Measurements from ENCODE around the gene ITLN2.
"Not testable (repeated sequence)": the region's sequence is repeated elsewhere in the genome, so short reads cannot be mapped to it uniquely, and the experiment has no call there.

The ITLN2 gene

GRCh38 chr1:160925652-160926244, 28.9 kb downstream of the ITLN2 start:
- Histone ChIP-seq H3K9ac (ENCODE audit: low read length) (no peak overlapping the region), H3K4me1 (ENCODE audit: control insufficient read depth, low read depth, low read length) (no peaks in the 10 kb centered on the region), H3K27me3 (ENCODE audit: control insufficient read depth, insufficient read depth, low read length) (no peaks in the 10 kb centered on the region), H3K36me3 (ENCODE audit: control insufficient read depth, low read depth, low read length) (no peaks in the 10 kb centered on the region), H3K4me3 (ENCODE audit: low read length) (no peak overlapping the region), H3K9me3 (ENCODE audit: control insufficient read depth, low read depth, low read length) (no peaks in the 10 kb centered on the region), H3K27ac (ENCODE audit: low read length) (no peak overlapping the region)

GRCh38 chr1:160924791-160925651, 29.6 kb downstream of the ITLN2 start:
- no peak overlapping the region for H3K4me3 ChIP-seq (ENCODE audit: low read length)
- H3K27me3 ChIP-seq (ENCODE audit: control insufficient read depth, insufficient read depth, low read length), result no peaks in the 10 kb centered on the region
- H3K36me3 ChIP-seq (ENCODE audit: control insufficient read depth, low read depth, low read length), result no peaks in the 10 kb centered on the region
- H3K4me1 ChIP-seq (ENCODE audit: control insufficient read depth, low read depth, low read length), result no peaks in the 10 kb centered on the region
- no peak overlapping the region for H3K9ac ChIP-seq (ENCODE audit: low read length)
- H3K9me3 ChIP-seq (ENCODE audit: control insufficient read depth, low read depth, low read length), result no peaks in the 10 kb centered on the region
- H3K27ac ChIP-seq (ENCODE audit: low read length), result no peak overlapping the region

DNA sequence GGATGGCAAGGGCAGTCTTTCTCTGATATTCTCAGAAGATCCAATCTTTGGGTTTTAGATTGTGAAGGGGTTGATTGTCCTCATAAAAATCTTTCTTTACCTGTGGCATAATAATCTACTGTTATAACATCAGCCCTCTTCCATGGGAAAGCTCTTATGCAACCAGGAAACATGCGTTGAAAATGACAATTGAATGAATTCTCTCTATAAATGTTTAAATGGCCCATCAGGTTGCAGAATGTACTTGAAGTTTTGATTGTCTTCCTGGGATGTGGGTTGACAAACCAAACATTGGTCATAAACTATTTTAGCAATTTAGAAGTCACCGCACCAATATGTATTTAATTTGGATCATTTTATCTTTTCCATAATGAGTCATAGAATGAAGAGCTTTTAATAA, 37.9 kb downstream of the ITLN2 start:
- no peaks in the 10 kb centered on the region for H3K36me3 ChIP-seq (ENCODE audit: control insufficient read depth, low read depth, low read length)
- no peaks in the 10 kb centered on the region for H3K27me3 ChIP-seq (ENCODE audit: control insufficient read depth, insufficient read depth, low read length)
- no peak overlapping the region for H3K27ac ChIP-seq (ENCODE audit: low read length)
- H3K9me3 ChIP-seq (ENCODE audit: control insufficient read depth, low read depth, low read length), result no peaks in the 10 kb centered on the region
- peaks cover 11% of the 10 kb centered on the region for H3K4me1 ChIP-seq (ENCODE audit: control insufficient read depth, low read depth, low read length)
- no peak overlapping the region for H3K9ac ChIP-seq (ENCODE audit: low read length)
- H3K4me3 ChIP-seq (ENCODE audit: low read length), result no peak overlapping the region

DNA sequence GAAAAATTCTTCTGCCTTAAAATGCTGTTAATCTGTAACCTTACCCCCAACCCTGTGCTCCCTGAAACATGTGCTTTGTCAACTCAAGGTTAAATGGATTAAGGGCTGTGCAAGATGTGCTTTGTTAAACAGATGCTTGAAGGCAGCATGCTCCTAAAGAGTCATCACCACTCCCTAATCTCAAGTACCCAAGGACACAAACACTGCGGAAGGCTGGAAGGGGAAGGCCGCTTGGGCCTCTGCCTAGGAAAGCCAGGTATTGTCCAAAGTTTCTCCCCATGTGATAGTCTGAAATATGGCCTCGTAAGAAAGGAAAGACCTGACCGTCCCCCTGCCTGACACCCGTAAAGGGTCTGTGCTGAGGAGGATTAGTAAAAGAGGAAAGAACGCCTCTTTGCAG, 41.4 kb downstream of the ITLN2 start:
- H3K27me3 ChIP-seq (ENCODE audit: control insufficient read depth, insufficient read depth, low read length); H3K4me3 ChIP-seq (ENCODE audit: low read length); H3K36me3 ChIP-seq (ENCODE audit: control insufficient read depth, low read depth, low read length); H3K9me3 ChIP-seq (ENCODE audit: control insufficient read depth, low read depth, low read length); H3K27ac ChIP-seq (ENCODE audit: low read length); H3K9ac ChIP-seq (ENCODE audit: low read length): not testable (repeated sequence)
- peaks cover 17% of the 10 kb centered on the region for H3K4me1 ChIP-seq (ENCODE audit: control insufficient read depth, low read depth, low read length)

- Histone ChIP-seq H3K36me3 (ENCODE audit: control insufficient read depth, low read depth, low read length) (no peaks in the 10 kb centered on the region), H3K9ac (ENCODE audit: low read length) (no peak overlapping the region), H3K27ac (ENCODE audit: low read length) (no peak overlapping the region), H3K4me1 (ENCODE audit: control insufficient read depth, low read depth, low read length) (peaks cover 17% of the 10 kb centered on the region), H3K27me3 (ENCODE audit: control insufficient read depth, insufficient read depth, low read length) (no peaks in the 10 kb centered on the region), H3K9me3 (ENCODE audit: control insufficient read depth, low read depth, low read length) (no peaks in the 10 kb centered on the region), H3K4me3 (ENCODE audit: low read length) (no peak overlapping the region)
These were observed 42.7 kb downstream of the ITLN2 start for GRCh38 chr1:160911925-160912324.

DNA sequence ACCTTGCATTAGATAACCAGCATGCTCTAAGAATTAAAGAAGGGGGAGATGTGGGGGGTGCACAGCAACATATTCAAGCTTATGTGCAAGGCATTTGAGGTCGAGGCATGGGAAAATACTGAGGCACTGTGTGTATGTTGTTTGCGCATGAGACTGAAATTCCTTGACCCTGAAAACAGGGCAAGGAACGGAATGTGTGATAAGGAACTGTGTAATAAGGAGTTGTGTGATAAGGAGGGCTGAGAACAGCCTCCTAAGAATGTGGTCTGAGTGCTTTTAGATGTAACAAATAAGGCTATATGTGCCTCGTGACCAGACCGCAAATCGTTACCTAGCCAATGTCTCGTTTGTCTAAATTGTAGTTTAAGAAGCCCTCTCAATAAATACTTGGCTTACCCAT, 43.2 kb downstream of the ITLN2 start:
- Histone ChIP-seq H3K4me1 (ENCODE audit: control insufficient read depth, low read depth, low read length) (peaks cover 17% of the 10 kb centered on the region), H3K4me3 (ENCODE audit: low read length) (no peak overlapping the region), H3K27me3 (ENCODE audit: control insufficient read depth, insufficient read depth, low read length) (no peaks in the 10 kb centered on the region), H3K27ac (ENCODE audit: low read length) (no peak overlapping the region), H3K9ac (ENCODE audit: low read length) (no peak overlapping the region), H3K9me3 (ENCODE audit: control insufficient read depth, low read depth, low read length) (no peaks in the 10 kb centered on the region), H3K36me3 (ENCODE audit: control insufficient read depth, low read depth, low read length) (no peaks in the 10 kb centered on the region)

DNA sequence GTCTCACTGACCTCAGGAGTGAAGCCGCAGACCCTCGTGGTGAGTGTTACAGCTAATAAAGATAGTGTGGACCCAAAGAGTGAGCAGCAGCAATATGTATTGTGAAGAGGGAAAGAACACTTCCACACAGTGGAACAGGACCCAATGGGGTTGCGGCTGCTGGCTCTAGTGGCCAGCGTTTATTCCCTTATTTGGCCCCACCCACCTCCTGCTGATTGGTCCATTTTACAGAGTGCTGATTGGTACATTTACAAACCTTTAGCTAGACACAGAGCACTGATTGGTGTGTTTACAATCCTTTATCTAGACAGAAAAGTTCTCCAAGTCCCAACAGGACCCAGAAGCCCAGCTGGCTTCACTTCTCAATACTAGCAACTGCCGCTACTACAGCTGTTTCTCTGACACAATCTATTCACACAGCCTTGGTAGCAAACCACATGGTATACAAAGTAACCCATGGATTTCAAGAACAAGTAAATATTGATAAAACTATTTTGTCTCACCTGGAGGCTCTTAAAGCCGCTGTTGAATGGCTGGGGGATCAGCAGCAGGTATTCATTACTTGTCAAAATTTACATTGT, 44.3 kb downstream of the ITLN2 start:
- Histone ChIP-seq H3K27me3 (ENCODE audit: control insufficient read depth, insufficient read depth, low read length) (no peaks in the 10 kb centered on the region), H3K4me1 (ENCODE audit: control insufficient read depth, low read depth, low read length) (peaks cover 17% of the 10 kb centered on the region), H3K27ac (ENCODE audit: low read length) (no peak overlapping the region)

DNA sequence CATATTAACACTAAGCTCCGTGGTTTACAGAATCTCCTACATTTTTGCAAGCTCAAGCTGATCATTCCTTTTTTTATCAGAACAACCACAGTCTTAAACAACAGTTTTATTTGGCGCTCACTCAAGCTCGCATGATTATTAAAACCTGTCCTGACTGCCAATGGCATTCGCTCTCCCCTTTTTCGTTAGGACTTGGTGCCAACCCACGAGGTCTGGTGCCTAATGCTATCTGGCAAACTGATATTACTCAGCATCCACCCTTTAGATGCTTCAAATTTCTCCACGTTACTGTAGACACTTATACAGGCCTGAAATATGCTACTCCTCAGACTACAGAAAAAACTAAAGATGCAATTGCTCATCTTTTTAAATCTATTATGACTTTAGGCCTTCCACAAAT, 46.6 kb downstream of the ITLN2 start:
- Histone ChIP-seq H3K27ac (ENCODE audit: low read length) (no peak overlapping the region), H3K36me3 (ENCODE audit: control insufficient read depth, low read depth, low read length) (no peaks in the 10 kb centered on the region), H3K27me3 (ENCODE audit: control insufficient read depth, insufficient read depth, low read length) (no peaks in the 10 kb centered on the region), H3K9me3 (ENCODE audit: control insufficient read depth, low read depth, low read length) (no peaks in the 10 kb centered on the region), H3K4me3 (ENCODE audit: low read length) (no peak overlapping the region), H3K4me1 (ENCODE audit: control insufficient read depth, low read depth, low read length) (peaks cover 10% of the 10 kb centered on the region), H3K9ac (ENCODE audit: low read length) (no peak overlapping the region)

More for the DNA sequence above, 44.3 kb downstream of the ITLN2 start:
- Histone ChIP-seq H3K36me3 (ENCODE audit: control insufficient read depth, low read depth, low read length) (no peaks in the 10 kb centered on the region), H3K4me3 (ENCODE audit: low read length) (no peak overlapping the region), H3K9me3 (ENCODE audit: control insufficient read depth, low read depth, low read length) (no peaks in the 10 kb centered on the region), H3K9ac (ENCODE audit: low read length) (no peak overlapping the region)

- H3K9ac ChIP-seq (ENCODE audit: low read length), result no peak overlapping the region
- no peaks in the 10 kb centered on the region for H3K27me3 ChIP-seq (ENCODE audit: control insufficient read depth, insufficient read depth, low read length)
- no peaks in the 10 kb centered on the region for H3K36me3 ChIP-seq (ENCODE audit: control insufficient read depth, low read depth, low read length)
These were observed 49.0 kb downstream of the ITLN2 start for GRCh38 chr1:160905617-160905989.

GRCh38 chr1:160904783-160905616, 49.6 kb downstream of the ITLN2 start:
- Histone ChIP-seq H3K27ac (ENCODE audit: low read length) (no peak overlapping the region), H3K4me1 (ENCODE audit: control insufficient read depth, low read depth, low read length) (no peaks in the 10 kb centered on the region), H3K9me3 (ENCODE audit: control insufficient read depth, low read depth, low read length) (no peaks in the 10 kb centered on the region), H3K4me3 (ENCODE audit: low read length) (no peak overlapping the region), H3K27me3 (ENCODE audit: control insufficient read depth, insufficient read depth, low read length) (no peaks in the 10 kb centered on the region), H3K9ac (ENCODE audit: low read length) (no peak overlapping the region), H3K36me3 (ENCODE audit: control insufficient read depth, low read depth, low read length) (no peaks in the 10 kb centered on the region)

More at GRCh38 chr1:160905617-160905989, 49.0 kb downstream of the ITLN2 start:
- no peaks in the 10 kb centered on the region for H3K9me3 ChIP-seq (ENCODE audit: control insufficient read depth, low read depth, low read length)
- no peak overlapping the region for H3K27ac ChIP-seq (ENCODE audit: low read length)
- no peaks in the 10 kb centered on the region for H3K4me1 ChIP-seq (ENCODE audit: control insufficient read depth, low read depth, low read length)
- H3K4me3 ChIP-seq (ENCODE audit: low read length), result no peak overlapping the region

- not testable (repeated sequence) for H3K4me3 ChIP-seq (ENCODE audit: low read length); H3K4me1 ChIP-seq (ENCODE audit: control insufficient read depth, low read depth, low read length); H3K36me3 ChIP-seq (ENCODE audit: control insufficient read depth, low read depth, low read length); H3K27me3 ChIP-seq (ENCODE audit: control insufficient read depth, insufficient read depth, low read length); H3K9me3 ChIP-seq (ENCODE audit: control insufficient read depth, low read depth, low read length); H3K9ac ChIP-seq (ENCODE audit: low read length); H3K27ac ChIP-seq (ENCODE audit: low read length)
These were observed 52.4 kb downstream of the ITLN2 start for GRCh38 chr1:160902251-160902650.
